Lung (tissue), 12 donors: ENCODE measurements around the gene FGA. TPM values are rescaled to one million over a fixed set of nuclear protein-coding genes. Genes with fewer than 3 reads are reported as not detected.
A peak's percentile ranks its signal among the peaks of the same experiment; 100 is the strongest.

Experiments used
- ATAC-seq: fragments of 200-7000 bp; cut with Tn5 transposase; one replicate; pipeline ENCODE4 v1.9.1; 2020; ENCODE audit warnings: moderate number of reproducible peaks; ENCODE audit not compliant: insufficient read depth, low FRiP score
- DNase-seq, 3 donors: peaks; one replicate each; pipeline ENCODE4 v3.0.0-alpha.2; 2013 to 2017
- H3K27ac ChIP-seq, 2 donors: one replicate each; pipeline ENCODE4 v1.5.1; 2013; ENCODE audit warnings: mild to moderate bottlenecking in 2 of 2, moderate library complexity in 2 of 2, control low read depth in 1 of 2, inconsistent platforms in 1 of 2, low read depth in 1 of 2, low read length in 1 of 2
- H3K27me3 ChIP-seq, 3 donors: one replicate each; pipeline ENCODE4 v1.5.1; 2013; ENCODE audit warnings: low read length in 2 of 3; ENCODE audit not compliant: control insufficient read depth in 3 of 3, insufficient read depth in 3 of 3
- H3K36me3 ChIP-seq, 4 donors: one replicate each; pipeline ENCODE4 v1.5.1; 2013; ENCODE audit warnings: low read length in 4 of 4, mild to moderate bottlenecking in 1 of 4, moderate library complexity in 1 of 4; ENCODE audit not compliant: control insufficient read depth in 4 of 4, insufficient read depth in 4 of 4
- H3K4me1 ChIP-seq, 5 donors: one replicate each; pipeline ENCODE4 v1.5.1; 2013; ENCODE audit warnings: low read length in 5 of 5, mild to moderate bottlenecking in 2 of 5, moderate library complexity in 1 of 5; ENCODE audit not compliant: control insufficient read depth in 5 of 5, insufficient read depth in 5 of 5
- H3K4me3 ChIP-seq: one replicate; pipeline ENCODE4 v1.5.1; 2013; ENCODE audit warnings: mild to moderate bottlenecking, control low read depth, moderate library complexity
- H3K9ac ChIP-seq, 2 donors: one replicate each; pipeline ENCODE4 v1.5.1; 2013; ENCODE audit warnings: low read length in 2 of 2, control low read depth in 1 of 2; ENCODE audit not compliant: insufficient read depth in 1 of 2
- H3K9me3 ChIP-seq, 4 donors: one replicate each; pipeline ENCODE4 v1.5.1; 2013; ENCODE audit warnings: low read length in 3 of 4, mild to moderate bottlenecking in 1 of 4, moderate library complexity in 1 of 4; ENCODE audit not compliant: control insufficient read depth in 4 of 4, insufficient read depth in 3 of 4
- WGBS, 2 donors: extraction: QIAGEN DNeasy Blood & Tissue Kit; methylation state at CpG; one replicate each; pipeline ENCODE4 v1.1.7; 2013; 5-methylcytosine and 5-hydroxymethylcytosine counted together
- polyA plus RNA-seq, 2 donors: library from polyadenylated mRNA; stranded (reverse); fragments of 200-250 nt; gene quantifications; one replicate each; pipeline ENCODE4 v1.2.1, GENCODE V29; 2013
- total RNA-seq, 2 donors: library from RNA; depleted of rRNA in 1 of 2; stranded (reverse); fragments of >200 nt in 1 of 2; gene quantifications; one replicate each; pipeline ENCODE4 v1.2.1, GENCODE V29; 2014 to 2021
- TF ChIP-seq, protein P1 (sequence below): IDR thresholded peaks from 2 replicates; pipeline ENCODE4 v1.5.1; 2012; ENCODE audit warnings: mild to moderate bottlenecking; ENCODE audit errors: control extremely low read depth, extremely low read depth
- donor health status: control.
- donor health status: control.
- donor health status: Bipolar disorder and iron deficiency.
- donor health status: healthy.
- donor health status: DM: yes; HTN: yes; CAD: no.

The FGA gene
- total and polyA plus RNA-seq, 4 donors: 1.4 to 56.1 (median 15.2) TPM

DNA sequence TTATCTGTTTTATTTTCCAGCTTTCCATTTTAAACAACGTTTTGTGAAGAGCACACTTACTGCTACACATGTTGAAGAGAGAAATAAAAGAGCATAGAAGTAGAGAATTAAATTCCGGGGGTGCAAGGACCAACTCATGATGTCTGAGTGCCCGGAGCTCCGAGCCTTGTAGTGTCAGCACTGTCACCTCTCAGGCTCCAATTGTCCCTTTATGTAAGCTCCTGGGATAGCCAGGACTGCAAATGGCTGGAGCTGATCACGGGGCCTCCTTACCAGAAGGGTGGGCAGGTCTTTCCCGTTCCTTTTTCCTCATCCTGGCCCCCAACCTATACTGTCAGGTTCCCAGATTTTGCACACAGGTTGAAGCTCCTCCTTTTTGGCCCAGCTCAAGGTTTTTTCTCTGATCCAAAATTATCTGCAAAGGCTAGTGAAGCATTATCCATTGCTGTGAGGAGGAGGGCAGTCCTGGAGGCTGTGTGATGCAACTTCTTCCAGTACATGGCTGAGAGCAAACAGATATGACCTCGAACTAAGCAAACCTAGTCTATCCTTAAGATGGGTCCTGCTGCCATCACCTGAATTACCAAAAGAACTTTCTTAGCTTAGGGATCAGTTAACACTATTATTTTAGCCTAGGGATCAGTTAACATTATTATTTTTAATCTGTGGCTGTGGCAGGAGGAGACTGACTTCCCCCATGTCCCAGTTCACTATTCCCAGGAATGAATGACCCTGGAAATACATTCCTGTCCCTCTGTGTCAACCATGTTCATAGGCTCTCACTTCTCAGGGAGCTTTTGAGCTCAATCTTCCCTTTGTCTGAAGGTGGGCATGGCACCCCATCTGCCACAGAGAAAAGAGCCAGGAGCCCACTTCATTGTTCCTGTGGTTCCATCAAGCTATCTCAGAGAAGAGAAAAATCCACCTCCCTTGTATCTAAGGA lies 22.2 kb upstream of the FGA start, which contains the start of gene FGG:
Gene FGG, minus strand, starts transcription at position 185 of the 943 bp plus-strand sequence. Its CDS starts 47 bp downstream, at position 138.
- WGBS, 2 donors: 72 to 85% methylated on average over 7 of the region's 7 CpGs
- Histone ChIP-seq H3K36me3 (no peaks in the 10 kb centered on the region), H3K27me3 (peaks cover 0 to 6% (median 0%) of the 10 kb centered on the region in 3 donors), H3K4me1 (no peaks in the 10 kb centered on the region), H3K4me3 (no peak within 1 kb of the TSS), H3K27ac (no peak within 1 kb of the TSS), H3K9ac (no peak within 1 kb of the TSS), H3K9me3 (no peaks in the 10 kb centered on the region)
- TF ChIP-seq, protein P1, sequence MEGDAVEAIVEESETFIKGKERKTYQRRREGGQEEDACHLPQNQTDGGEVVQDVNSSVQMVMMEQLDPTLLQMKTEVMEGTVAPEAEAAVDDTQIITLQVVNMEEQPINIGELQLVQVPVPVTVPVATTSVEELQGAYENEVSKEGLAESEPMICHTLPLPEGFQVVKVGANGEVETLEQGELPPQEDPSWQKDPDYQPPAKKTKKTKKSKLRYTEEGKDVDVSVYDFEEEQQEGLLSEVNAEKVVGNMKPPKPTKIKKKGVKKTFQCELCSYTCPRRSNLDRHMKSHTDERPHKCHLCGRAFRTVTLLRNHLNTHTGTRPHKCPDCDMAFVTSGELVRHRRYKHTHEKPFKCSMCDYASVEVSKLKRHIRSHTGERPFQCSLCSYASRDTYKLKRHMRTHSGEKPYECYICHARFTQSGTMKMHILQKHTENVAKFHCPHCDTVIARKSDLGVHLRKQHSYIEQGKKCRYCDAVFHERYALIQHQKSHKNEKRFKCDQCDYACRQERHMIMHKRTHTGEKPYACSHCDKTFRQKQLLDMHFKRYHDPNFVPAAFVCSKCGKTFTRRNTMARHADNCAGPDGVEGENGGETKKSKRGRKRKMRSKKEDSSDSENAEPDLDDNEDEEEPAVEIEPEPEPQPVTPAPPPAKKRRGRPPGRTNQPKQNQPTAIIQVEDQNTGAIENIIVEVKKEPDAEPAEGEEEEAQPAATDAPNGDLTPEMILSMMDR: no peak
- peak; percentile 44 for ATAC-seq
- DNase-seq: no peak

DNA sequence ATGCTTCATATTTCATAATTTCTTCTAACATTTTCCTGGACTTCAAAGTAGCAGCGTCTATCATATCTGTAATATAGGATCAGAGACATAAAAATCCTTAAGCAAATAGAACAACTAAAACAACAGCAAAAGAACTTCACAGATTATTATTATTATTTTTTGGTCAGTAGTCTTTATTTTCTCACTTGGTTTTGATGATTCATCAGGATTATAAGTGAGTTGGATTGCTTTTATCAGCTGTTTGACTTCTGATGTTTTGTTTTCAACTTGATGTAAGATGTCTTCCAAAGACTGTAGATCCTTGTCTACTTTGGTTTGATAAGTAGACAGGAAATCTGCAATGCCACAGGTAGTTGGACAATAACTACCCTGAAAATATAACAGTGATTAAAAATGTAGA lies 21.3 kb upstream of the FGA start:
- TF ChIP-seq, protein P1: no peak
- no peak overlapping the region for H3K4me3 ChIP-seq
- H3K36me3 ChIP-seq: no peaks in the 10 kb centered on the region
- H3K9ac ChIP-seq: no peak overlapping the region
- H3K27me3 ChIP-seq: peaks cover 0 to 6% (median 0%) of the 10 kb centered on the region in 3 donors
- no peaks in the 10 kb centered on the region for H3K4me1 ChIP-seq
- DNase-seq: no peak
- H3K9me3 ChIP-seq: no peaks in the 10 kb centered on the region
- no peak for ATAC-seq
- H3K27ac ChIP-seq: no peak overlapping the region
- 86 to 92% methylated on average over 1 of the region's 1 CpG for WGBS, 2 donors

DNA sequence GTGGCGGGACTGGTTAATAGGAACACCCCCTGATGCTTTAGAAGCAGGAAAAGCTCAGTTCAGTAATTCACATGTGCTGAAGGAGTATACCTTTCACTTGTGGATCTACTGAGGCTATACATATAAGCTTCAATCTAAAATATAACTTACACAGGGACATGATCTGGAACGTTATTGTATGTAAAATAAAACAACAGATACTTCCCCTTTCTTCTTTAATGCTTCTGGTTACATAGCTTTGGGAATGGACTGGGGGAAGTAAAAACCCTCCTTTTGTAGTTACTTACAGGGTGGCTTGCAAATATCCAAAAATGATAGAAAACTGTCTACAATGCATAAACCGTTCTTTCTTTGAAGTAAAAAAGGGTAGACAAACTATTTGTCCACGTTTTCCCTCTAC lies 20.0 kb upstream of the FGA start:
- DNase-seq (no peak), ATAC-seq (no peak)
- no peaks in the 10 kb centered on the region for H3K36me3 ChIP-seq
- H3K9me3 ChIP-seq: no peaks in the 10 kb centered on the region
- no peak overlapping the region for H3K9ac ChIP-seq
- 44 to 55% methylated on average over 4 of the region's 4 CpGs for WGBS, 2 donors
- no peak overlapping the region for H3K4me3 ChIP-seq
- peaks cover 0 to 6% (median 0%) of the 10 kb centered on the region in 3 donors for H3K27me3 ChIP-seq
- no peak overlapping the region for H3K27ac ChIP-seq
- TF ChIP-seq, protein P1: no peak
- H3K4me1 ChIP-seq: no peaks in the 10 kb centered on the region
